Suprapubic skin (tissue), 4 donors: ENCODE measurements around the gene ROBO2. TPM values are rescaled to one million over a fixed set of nuclear protein-coding genes. Genes with fewer than 3 reads are reported as not detected.

Experiments
- DNase-seq, 2 donors: peaks; one replicate each; pipeline ENCODE4 v3.0.0-alpha.2; 2019; ENCODE audit warnings: low spot score in 2 of 2
- H3K27ac ChIP-seq: fragments of 200-600 bp; sonication (generic); one replicate; pipeline ENCODE4 v1.5.1; 2019
- H3K27me3 ChIP-seq: fragments of 200-600 bp; sonication (generic); one replicate; pipeline ENCODE4 v1.5.1; 2019
- H3K36me3 ChIP-seq: fragments of 200-600 bp; sonication (generic); one replicate; pipeline ENCODE4 v1.5.1; 2019
- H3K4me1 ChIP-seq: fragments of 200-600 bp; sonication (generic); one replicate; pipeline ENCODE4 v1.5.1; 2019
- H3K4me3 ChIP-seq: fragments of 200-600 bp; sonication (generic); one replicate; pipeline ENCODE4 v1.5.1; 2019; ENCODE audit warnings: mild to moderate bottlenecking
- H3K9me3 ChIP-seq: fragments of 200-600 bp; sonication (generic); one replicate; pipeline ENCODE4 v1.5.1; 2019
- CTCF ChIP-seq, 2 donors: fragments of 200-600 bp in 1 of 2; fragments of 450-650 bp in 1 of 2; sonication (generic) in 1 of 2; IDR thresholded peaks; one replicate each; pipeline ENCODE4 v1.5.1; 2016 to 2019; ENCODE audit warnings: antibody characterized with exemption in 2 of 2, mild to moderate bottlenecking in 1 of 2, moderate library complexity in 1 of 2
- EP300 ChIP-seq: sonication (generic); formaldehyde crosslinking; IDR thresholded peaks from one replicate; pipeline ENCODE4 v1.6.1; 2017; ENCODE audit warnings: antibody characterized with exemption
- POLR2A ChIP-seq, 2 donors: fragments of 450-650 bp; IDR thresholded peaks; one replicate each; pipeline ENCODE4 v1.6.1; 2017; ENCODE audit warnings: antibody characterized with exemption in 2 of 2, mild to moderate bottlenecking in 2 of 2, moderate library complexity in 2 of 2
- POLR2AphosphoS5 ChIP-seq, 3 donors: sonication (generic); formaldehyde crosslinking; IDR thresholded peaks; one replicate each; pipeline ENCODE4 v1.6.1; 2017; ENCODE audit warnings: antibody characterized with exemption in 3 of 3
- WGBS: methylation state at CpG from one replicate; pipeline ENCODE4 v1.1.5; 2018; 5-methylcytosine and 5-hydroxymethylcytosine counted together
- total RNA-seq, 4 donors: library from RNA; depleted of rRNA; stranded (reverse); fragments of >200 nt; gene quantifications; one replicate each; pipeline ENCODE4 v1.1.0, GENCODE V29; 2016

Gene ROBO2
- total RNA-seq, 4 donors from 2014 or later, result 0.95 to 6.7 (median 2.2) TPM

GRCh38 chr3:77462951-77463350, 423.1 kb downstream of the ROBO2 start:
- no peak overlapping the region for H3K4me3 ChIP-seq
- no peaks in the 10 kb centered on the region for H3K36me3 ChIP-seq
- TF ChIP-seq POLR2AphosphoS5 (IDR thresholded peaks at IDR 0.05) (no peak), EP300 (no peak), CTCF (IDR thresholded peaks at IDR 0.05) (no peak), POLR2A (IDR thresholded peaks at IDR 0.05) (no peak)
- H3K4me1 ChIP-seq, result peaks cover 3% of the 10 kb centered on the region
- WGBS, result 5% methylated on average over 1 of the region's 1 CpG
- H3K27ac ChIP-seq, result no peak overlapping the region
- H3K27me3 ChIP-seq, result no peaks in the 10 kb centered on the region
- DNase-seq, result no peak
- no peaks in the 10 kb centered on the region for H3K9me3 ChIP-seq

GRCh38 chr3:77464111-77464688, 424.3 kb downstream of the ROBO2 start:
- Histone ChIP-seq H3K27me3 (no peaks in the 10 kb centered on the region), H3K4me3 (no peak overlapping the region), H3K27ac (no peak overlapping the region), H3K36me3 (no peaks in the 10 kb centered on the region), H3K9me3 (no peaks in the 10 kb centered on the region), H3K4me1 (peaks cover 6% of the 10 kb centered on the region)
- 25% methylated on average over 3 of the region's 3 CpGs for WGBS
- TF ChIP-seq POLR2AphosphoS5 (IDR thresholded peaks at IDR 0.05), result no peak
- DNase-seq, result no peak

- H3K4me1 ChIP-seq, result peaks cover 6% of the 10 kb centered on the region
- no peak overlapping the region for H3K4me3 ChIP-seq
- H3K27ac ChIP-seq, result no peak overlapping the region
- H3K36me3 ChIP-seq, result no peaks in the 10 kb centered on the region
- H3K27me3 ChIP-seq, result no peaks in the 10 kb centered on the region
- H3K9me3 ChIP-seq, result no peaks in the 10 kb centered on the region
- DNase-seq, result no peak
- WGBS, result 92% methylated on average over 5 of the region's 5 CpGs
- no peak for TF ChIP-seq CTCF (IDR thresholded peaks at IDR 0.05)
- no peak for TF ChIP-seq EP300
- no peak for TF ChIP-seq POLR2A (IDR thresholded peaks at IDR 0.05)
- TF ChIP-seq POLR2AphosphoS5 (IDR thresholded peaks at IDR 0.05), result no peak
Measured at GRCh38 chr3:77466562-77467115, 426.7 kb downstream of the ROBO2 start.

GRCh38 chr3:77467702-77468625, 428.1 kb downstream of the ROBO2 start:
- no peak for DNase-seq
- TF ChIP-seq POLR2A (IDR thresholded peaks at IDR 0.05) (no peak), EP300 (no peak), CTCF (IDR thresholded peaks at IDR 0.05) (no peak), POLR2AphosphoS5 (IDR thresholded peaks at IDR 0.05) (no peak)
- no peaks in the 10 kb centered on the region for H3K9me3 ChIP-seq

GRCh38 chr3:77468626-77469020, 428.7 kb downstream of the ROBO2 start:
- 68% methylated on average over 3 of the region's 3 CpGs for WGBS
- no peaks in the 10 kb centered on the region for H3K9me3 ChIP-seq
- TF ChIP-seq CTCF (IDR thresholded peaks at IDR 0.05) (no peak), POLR2AphosphoS5 (IDR thresholded peaks at IDR 0.05) (no peak), EP300 (no peak), POLR2A (IDR thresholded peaks at IDR 0.05) (no peak)
- H3K27ac ChIP-seq, result no peak overlapping the region
- no peaks in the 10 kb centered on the region for H3K36me3 ChIP-seq
- H3K27me3 ChIP-seq, result no peaks in the 10 kb centered on the region
- peaks cover 6% of the 10 kb centered on the region for H3K4me1 ChIP-seq
- DNase-seq, result no peak
- no peak overlapping the region for H3K4me3 ChIP-seq

More at GRCh38 chr3:77467702-77468625, 428.1 kb downstream of the ROBO2 start:
- peaks cover 6% of the 10 kb centered on the region for H3K4me1 ChIP-seq
- WGBS, result 50% methylated on average over 8 of the region's 8 CpGs
- H3K36me3 ChIP-seq, result no peaks in the 10 kb centered on the region
- no peaks in the 10 kb centered on the region for H3K27me3 ChIP-seq
- H3K27ac ChIP-seq, result no peak overlapping the region
- H3K4me3 ChIP-seq, result no peak overlapping the region
